Sigmoid colon (tissue), 4 donors: ENCODE results near the gene GLMP.

ENCODE experiments used
- CTCF ChIP-seq, 4 experiments: fragments of 450-650 bp in 3 of 4; fragments of 200-600 bp in 1 of 4; IDR thresholded peaks; one replicate each; pipeline ENCODE4 v1.5.1; 2016 to 2019; ENCODE audit warnings: antibody characterized with exemption in 4 of 4, mild to moderate bottlenecking in 3 of 4, moderate library complexity in 2 of 4
- EP300 ChIP-seq, 4 donors: sonication (generic); formaldehyde crosslinking; IDR thresholded peaks; one replicate each; pipeline ENCODE4 v1.6.1; 2017; ENCODE audit warnings: antibody characterized with exemption in 4 of 4
- POLR2A ChIP-seq, 2 donors: fragments of 450-650 bp; IDR thresholded peaks; one replicate each; pipeline ENCODE4 v1.6.1; 2016; ENCODE audit warnings: antibody characterized with exemption in 2 of 2, mild to moderate bottlenecking in 2 of 2, moderate library complexity in 2 of 2

- TF ChIP-seq CTCF (IDR thresholded peaks at IDR 0.05) (no peak), EP300 (IDR thresholded peaks at IDR 0.05) (no peak), POLR2A (IDR thresholded peaks at IDR 0.05) (no peak)
Measured at GRCh38 chr1:156260896-156261295, 34.6 kb downstream of the GLMP start.
